Neural cell (in vitro differentiated cells): ENCODE results near the gene EFCAB6.

Experiments
- EZH2 ChIP-seq: fragments of 200-600, 300-800 bp; shearing (Covaris generic), sonication (generic); IDR thresholded peaks from 2 replicates; pipeline ENCODE4 v1.6.1; 2014; ENCODE audit warnings: antibody characterized with exemption, low read length, borderline replicate concordance, mild to moderate bottlenecking; ENCODE audit not compliant: insufficient read depth, poor library complexity, severe bottlenecking
- MXI1 ChIP-seq: fragments of 450-650 bp; conservative IDR thresholded peaks from 2 replicates; pipeline ENCODE4 v1.6.1; 2014; ENCODE audit warnings: antibody characterized with exemption, mild to moderate bottlenecking; ENCODE audit not compliant: poor library complexity, severe bottlenecking
- POLR2AphosphoS5 ChIP-seq: IDR thresholded peaks from 2 replicates; pipeline ENCODE4 v1.6.1; 2012
- TF ChIP-seq, protein P1 (sequence below): fragments of 450-650 bp; IDR thresholded peaks from 2 replicates; pipeline ENCODE4 v1.5.1; 2014; ENCODE audit warnings: antibody characterized with exemption, mild to moderate bottlenecking, moderate library complexity; ENCODE audit not compliant: poor library complexity, severe bottlenecking

DNA sequence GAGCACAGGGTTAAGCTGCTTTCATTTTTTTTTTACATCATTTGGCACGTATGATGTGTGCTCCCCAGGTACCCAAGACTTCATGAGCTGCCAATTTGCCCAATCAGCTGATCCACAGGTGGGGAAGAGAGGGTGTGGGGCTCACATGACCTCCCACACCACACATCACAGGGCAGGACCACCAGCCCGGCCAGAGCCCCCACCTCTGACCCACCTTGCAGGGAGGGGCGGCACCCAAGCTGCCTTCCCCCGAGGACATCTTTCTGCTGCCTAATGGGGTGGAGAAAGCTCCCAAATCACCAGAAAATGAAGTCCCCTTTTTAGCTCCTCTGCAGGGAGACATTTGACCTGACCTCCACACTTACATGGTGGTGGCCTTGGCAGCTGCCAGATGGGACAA lies 280.5 kb downstream of the EFCAB6 start:
- TF ChIP-seq, protein P1, sequence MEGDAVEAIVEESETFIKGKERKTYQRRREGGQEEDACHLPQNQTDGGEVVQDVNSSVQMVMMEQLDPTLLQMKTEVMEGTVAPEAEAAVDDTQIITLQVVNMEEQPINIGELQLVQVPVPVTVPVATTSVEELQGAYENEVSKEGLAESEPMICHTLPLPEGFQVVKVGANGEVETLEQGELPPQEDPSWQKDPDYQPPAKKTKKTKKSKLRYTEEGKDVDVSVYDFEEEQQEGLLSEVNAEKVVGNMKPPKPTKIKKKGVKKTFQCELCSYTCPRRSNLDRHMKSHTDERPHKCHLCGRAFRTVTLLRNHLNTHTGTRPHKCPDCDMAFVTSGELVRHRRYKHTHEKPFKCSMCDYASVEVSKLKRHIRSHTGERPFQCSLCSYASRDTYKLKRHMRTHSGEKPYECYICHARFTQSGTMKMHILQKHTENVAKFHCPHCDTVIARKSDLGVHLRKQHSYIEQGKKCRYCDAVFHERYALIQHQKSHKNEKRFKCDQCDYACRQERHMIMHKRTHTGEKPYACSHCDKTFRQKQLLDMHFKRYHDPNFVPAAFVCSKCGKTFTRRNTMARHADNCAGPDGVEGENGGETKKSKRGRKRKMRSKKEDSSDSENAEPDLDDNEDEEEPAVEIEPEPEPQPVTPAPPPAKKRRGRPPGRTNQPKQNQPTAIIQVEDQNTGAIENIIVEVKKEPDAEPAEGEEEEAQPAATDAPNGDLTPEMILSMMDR = no peak
- TF ChIP-seq EZH2 (no peak), POLR2AphosphoS5 (no peak), MXI1 (no peak)
